Nephron (organoid): ENCODE measurements around the gene ARHGEF11.

Experiments
- H3K27ac Mint-ChIP-seq, 3 experiments: 2 replicates each; pipeline ENCODE4 v1.8.0; 2020; ENCODE audit warnings: mixed read lengths in 3 of 3, mild to moderate bottlenecking in 2 of 3, moderate library complexity in 1 of 3
- H3K27me3 Mint-ChIP-seq: 2 replicates; pipeline ENCODE4 v1.8.0; 2021; ENCODE audit warnings: low read depth, mild to moderate bottlenecking, moderate library complexity, mixed read lengths
- H3K36me3 Mint-ChIP-seq: 2 replicates; pipeline ENCODE4 v1.8.0; 2020; ENCODE audit warnings: low read depth, mixed read lengths
- H3K4me1 Mint-ChIP-seq: 2 replicates; pipeline ENCODE4 v1.8.0; 2020; ENCODE audit warnings: mixed read lengths
- H3K4me3 Mint-ChIP-seq, 3 experiments: 2 replicates each; pipeline ENCODE4 v1.8.0; 2020; ENCODE audit warnings: mild to moderate bottlenecking in 3 of 3, mixed read lengths in 3 of 3, moderate library complexity in 2 of 3
- H3K9me3 Mint-ChIP-seq: 2 replicates; pipeline ENCODE4 v1.8.0; 2020; ENCODE audit warnings: mixed read lengths
- TF ChIP-seq, protein P1 (sequence below), 3 experiments: fragments of 200-600 bp; sonication (generic); IDR thresholded peaks; one replicate each; pipeline ENCODE4 v1.5.0; 2021; ENCODE audit warnings: antibody characterized with exemption in 3 of 3; ENCODE audit not compliant: unreplicated experiment in 3 of 3

ARHGEF11 gene

DNA sequence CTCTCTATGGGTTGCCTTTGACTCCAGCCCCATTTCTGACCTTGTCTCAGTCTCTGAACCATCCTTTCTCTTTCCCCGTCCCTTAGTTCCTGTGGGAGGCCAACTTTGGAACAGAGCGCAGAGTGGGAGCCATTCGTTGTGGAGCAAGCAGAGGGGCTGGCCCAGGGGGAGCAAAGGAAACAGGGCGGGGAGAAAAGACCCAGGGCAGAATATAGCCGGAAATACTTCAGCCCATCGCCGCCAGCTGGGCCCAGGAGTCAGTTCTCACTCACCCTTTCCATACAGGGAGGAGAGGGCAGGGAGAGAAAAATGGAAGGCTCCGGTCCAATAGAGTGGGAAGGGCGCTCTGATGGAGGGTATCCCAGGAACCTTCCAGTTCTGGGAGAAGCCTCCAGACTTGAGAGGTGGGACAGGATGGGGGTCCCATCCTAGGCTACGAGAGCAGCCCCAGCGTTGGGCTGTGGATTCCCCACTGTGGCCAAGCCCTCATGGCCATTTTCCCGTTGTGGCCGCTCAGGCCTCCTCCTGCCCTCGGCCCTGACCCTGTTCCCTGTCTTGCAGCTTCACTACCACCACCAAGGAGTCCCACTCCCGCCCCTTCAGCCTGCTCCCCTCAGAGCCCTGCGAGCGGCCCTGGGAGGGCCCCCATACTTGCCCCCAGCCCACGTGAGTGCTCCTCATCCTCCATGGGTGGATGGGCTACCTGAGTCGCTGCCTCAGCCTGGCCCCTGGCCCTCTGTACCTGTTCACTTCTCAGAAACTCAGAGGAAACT is 141.2 kb downstream of the ARHGEF11 start:
- TF ChIP-seq, protein P1, sequence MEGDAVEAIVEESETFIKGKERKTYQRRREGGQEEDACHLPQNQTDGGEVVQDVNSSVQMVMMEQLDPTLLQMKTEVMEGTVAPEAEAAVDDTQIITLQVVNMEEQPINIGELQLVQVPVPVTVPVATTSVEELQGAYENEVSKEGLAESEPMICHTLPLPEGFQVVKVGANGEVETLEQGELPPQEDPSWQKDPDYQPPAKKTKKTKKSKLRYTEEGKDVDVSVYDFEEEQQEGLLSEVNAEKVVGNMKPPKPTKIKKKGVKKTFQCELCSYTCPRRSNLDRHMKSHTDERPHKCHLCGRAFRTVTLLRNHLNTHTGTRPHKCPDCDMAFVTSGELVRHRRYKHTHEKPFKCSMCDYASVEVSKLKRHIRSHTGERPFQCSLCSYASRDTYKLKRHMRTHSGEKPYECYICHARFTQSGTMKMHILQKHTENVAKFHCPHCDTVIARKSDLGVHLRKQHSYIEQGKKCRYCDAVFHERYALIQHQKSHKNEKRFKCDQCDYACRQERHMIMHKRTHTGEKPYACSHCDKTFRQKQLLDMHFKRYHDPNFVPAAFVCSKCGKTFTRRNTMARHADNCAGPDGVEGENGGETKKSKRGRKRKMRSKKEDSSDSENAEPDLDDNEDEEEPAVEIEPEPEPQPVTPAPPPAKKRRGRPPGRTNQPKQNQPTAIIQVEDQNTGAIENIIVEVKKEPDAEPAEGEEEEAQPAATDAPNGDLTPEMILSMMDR (IDR thresholded peaks at IDR 0.05; ENCODE audit: unreplicated experiment in 3 of 3), result no peak
- peak overlapping the region; percentile 74 to 94 (median 75) for H3K27ac Mint-ChIP-seq
- peaks cover 59% of the 10 kb centered on the region for H3K4me1 Mint-ChIP-seq
- peak overlapping the region; percentile 6 to 20 (median 14) for H3K4me3 Mint-ChIP-seq
- no peaks in the 10 kb centered on the region for H3K9me3 Mint-ChIP-seq
- peaks cover 11% of the 10 kb centered on the region for H3K27me3 Mint-ChIP-seq
- H3K36me3 Mint-ChIP-seq, result peaks cover 10% of the 10 kb centered on the region

DNA sequence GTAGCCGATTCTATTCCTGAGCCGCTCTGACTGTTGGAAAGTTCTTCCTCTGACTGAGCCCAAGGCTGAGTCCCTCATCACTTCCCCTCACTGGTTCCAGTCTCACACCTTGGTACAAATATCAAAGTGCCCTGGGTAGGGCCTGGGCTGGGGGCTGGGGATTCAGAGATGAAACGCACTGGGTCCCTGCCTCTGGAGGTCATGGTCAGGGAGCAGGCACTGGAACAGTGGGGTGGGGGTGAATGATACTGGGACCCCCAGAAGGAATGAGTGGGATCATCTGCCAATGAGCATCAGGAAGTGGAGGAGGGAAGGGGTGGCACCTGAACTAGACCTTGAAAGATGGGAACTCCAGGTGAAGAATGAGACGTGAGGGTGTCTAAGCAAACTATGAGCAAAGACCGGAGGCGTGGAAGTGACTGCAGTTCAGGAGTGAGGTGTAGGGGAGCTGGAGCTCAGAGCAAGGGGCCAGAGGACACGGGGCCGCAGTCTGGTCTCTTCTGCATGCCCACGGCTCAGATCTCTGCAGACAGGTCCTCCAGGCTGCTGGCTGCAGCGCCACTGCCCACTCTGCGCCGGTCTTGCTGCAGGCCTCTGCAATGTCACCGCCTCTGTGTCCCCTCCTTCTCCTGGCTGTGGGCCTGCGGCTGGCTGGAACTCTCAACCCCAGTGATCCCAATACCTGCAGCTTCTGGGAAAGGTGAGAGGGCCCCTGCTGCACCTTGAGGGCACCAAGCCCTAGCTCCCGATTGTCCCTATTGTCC is 142.0 kb downstream of the ARHGEF11 start:
- H3K9me3 Mint-ChIP-seq, result no peaks in the 10 kb centered on the region
- peaks cover 11% of the 10 kb centered on the region for H3K27me3 Mint-ChIP-seq
- H3K27ac Mint-ChIP-seq, result peak overlapping the region; percentile 75 to 94 (median 78)
- H3K4me1 Mint-ChIP-seq, result peaks cover 59% of the 10 kb centered on the region
- peaks cover 5% of the 10 kb centered on the region for H3K36me3 Mint-ChIP-seq
- TF ChIP-seq, protein P1 (IDR thresholded peaks at IDR 0.05; ENCODE audit: unreplicated experiment in 3 of 3), result no peak
- peak overlapping the region in 2 of 3 experiments; percentile 28 to 45 for H3K4me3 Mint-ChIP-seq

DNA sequence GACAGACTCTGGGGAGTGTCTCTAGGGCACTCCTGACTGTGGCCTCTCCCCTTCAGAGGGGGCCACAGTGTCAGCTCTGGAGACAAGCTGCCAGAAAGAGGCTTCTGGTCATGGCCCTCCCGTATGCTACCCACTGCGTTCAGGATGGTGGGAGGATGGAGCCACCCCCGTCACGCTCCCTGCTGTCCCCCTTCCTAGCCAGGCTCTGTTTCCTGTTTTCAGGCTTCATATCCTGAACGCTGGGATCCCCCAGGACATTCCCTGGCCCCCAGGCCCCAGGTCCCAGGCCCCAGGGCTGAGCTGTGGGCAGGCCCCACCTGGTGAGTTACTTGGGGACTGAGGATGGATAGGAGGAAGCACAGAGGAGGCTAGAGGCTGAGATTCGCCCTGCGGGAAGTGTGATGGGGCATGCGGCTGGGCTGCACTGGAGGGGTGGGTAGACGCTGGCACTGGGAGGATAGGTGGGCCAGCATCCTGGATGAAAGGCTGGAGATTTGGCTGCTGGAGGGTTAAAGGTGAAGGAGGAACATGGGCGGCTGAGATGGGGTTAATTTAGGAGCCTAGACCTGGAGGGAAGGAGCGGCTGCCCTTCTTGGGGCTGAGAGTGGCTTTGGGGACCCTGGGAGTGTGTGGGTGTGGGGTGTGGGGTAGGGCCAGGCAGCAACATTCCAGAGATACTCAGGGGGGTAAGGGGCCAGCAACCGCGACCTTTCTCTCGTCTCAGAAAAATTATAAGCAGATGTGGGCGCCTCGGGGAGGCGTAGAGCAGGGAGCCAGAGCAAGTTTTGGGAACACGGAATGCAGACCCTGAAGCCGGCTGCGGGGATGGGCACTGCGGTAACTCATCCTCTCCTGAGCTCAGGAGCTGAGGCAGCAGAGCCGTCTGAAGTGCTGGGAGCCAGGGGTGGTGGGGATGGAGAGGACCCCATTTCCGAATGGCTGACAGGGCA is 143.3 kb downstream of the ARHGEF11 start:
- H3K4me3 Mint-ChIP-seq, result peak overlapping the region; percentile 17 to 55 (median 40)

DNA sequence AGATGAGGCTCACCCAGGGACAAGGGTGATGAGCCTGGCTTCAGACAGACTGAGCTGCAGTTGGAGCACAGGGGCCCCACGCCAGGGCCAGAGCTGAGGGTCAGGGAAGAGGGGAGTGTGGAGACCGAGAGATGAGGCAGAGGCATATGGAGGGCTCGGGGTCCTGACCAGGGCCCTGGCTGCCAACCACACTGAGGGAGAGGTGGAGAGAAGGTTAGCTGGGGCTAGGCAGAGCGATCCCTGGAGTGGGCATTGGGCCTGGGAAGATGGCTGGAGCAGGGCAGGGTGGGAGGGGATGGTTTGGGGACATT is 144.0 kb downstream of the ARHGEF11 start:
- TF ChIP-seq, protein P1 (IDR thresholded peaks at IDR 0.05; ENCODE audit: unreplicated experiment in 3 of 3), result no peak
- H3K36me3 Mint-ChIP-seq, result no peaks in the 10 kb centered on the region
- peak overlapping the region; percentile 86 to 94 (median 90) for H3K27ac Mint-ChIP-seq
- H3K4me3 Mint-ChIP-seq, result peak overlapping the region in 1 of 3 experiments; percentile 18
- H3K9me3 Mint-ChIP-seq, result no peaks in the 10 kb centered on the region
- H3K27me3 Mint-ChIP-seq, result peaks cover 17% of the 10 kb centered on the region
- peaks cover 70% of the 10 kb centered on the region for H3K4me1 Mint-ChIP-seq

More for the DNA sequence above, 143.3 kb downstream of the ARHGEF11 start:
- Mint-ChIP-seq H3K4me1 (peaks cover 69% of the 10 kb centered on the region), H3K9me3 (no peaks in the 10 kb centered on the region), H3K27ac (peak overlapping the region; percentile 86 to 94 (median 90)), H3K27me3 (peaks cover 12% of the 10 kb centered on the region), H3K36me3 (peaks cover 5% of the 10 kb centered on the region)
- TF ChIP-seq, protein P1 (IDR thresholded peaks at IDR 0.05; ENCODE audit: unreplicated experiment in 3 of 3), result no peak

DNA sequence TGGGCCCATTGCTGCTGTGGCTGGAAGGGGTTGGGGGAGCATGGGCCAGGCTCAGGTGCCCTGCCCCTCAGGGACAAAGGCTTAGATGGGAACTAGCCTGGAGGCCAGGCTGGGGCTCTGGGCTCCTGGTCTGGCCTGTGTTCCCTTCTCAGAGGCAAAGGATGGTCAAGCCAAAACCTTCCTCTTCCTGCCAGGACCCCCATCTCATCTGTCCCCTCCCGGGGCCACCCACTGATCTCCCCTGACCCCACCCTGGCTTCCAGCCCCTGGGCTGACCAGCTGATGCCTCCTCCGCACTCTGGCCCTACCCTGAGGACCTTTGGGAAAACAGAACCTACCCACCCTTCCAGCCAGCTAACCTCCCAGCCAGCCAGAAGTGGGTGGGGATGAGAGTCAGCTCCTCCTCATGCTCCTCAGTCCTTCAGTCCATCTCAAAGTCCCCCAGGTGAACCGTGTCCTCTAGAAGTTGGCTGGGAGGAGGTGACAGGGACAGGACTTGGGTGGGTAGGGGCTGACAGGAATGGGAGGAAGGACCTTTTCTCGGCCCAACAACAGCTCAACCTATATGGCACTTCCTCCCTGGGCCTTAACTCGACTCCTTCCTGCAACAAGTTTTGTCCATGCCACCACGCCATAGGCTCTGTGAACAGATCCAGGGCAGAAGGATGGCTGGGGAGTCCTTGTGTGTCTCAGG is 144.5 kb downstream of the ARHGEF11 start:
- Mint-ChIP-seq H3K36me3 (no peaks in the 10 kb centered on the region), H3K4me1 (peaks cover 71% of the 10 kb centered on the region), H3K4me3 (peak overlapping the region in 1 of 3 experiments; percentile 18), H3K9me3 (no peaks in the 10 kb centered on the region), H3K27me3 (peaks cover 19% of the 10 kb centered on the region), H3K27ac (peak overlapping the region; percentile 86 to 94 (median 90))
- TF ChIP-seq, protein P1 (IDR thresholded peaks at IDR 0.05; ENCODE audit: unreplicated experiment in 3 of 3), result no peak
